GM12878 (cell line): Measurements from ENCODE around the gene SHROOM1. TPM values are rescaled to one million over a fixed set of nuclear protein-coding genes. Genes with fewer than 3 reads are reported as not detected.

ENCODE experiments used
- ATAC-seq: fragments of 200-7000 bp; cut with Tn5 transposase; 3 replicates; pipeline ENCODE4 v1.9.1; 2020; ENCODE audit warnings: mild to moderate bottlenecking, moderate library complexity
- BruUV-seq: library from RNA; stranded (reverse); fragments of 400-500 nt; replicated peaks from 2 replicates; lab custom pipeline; 2021; lab: Mats Ljungman, UMichigan
- CTCF ChIA-PET: fragments of 300-600 bp; sonication (Branson Sonifier 250); formaldehyde crosslinking; extraction: SDS; loops from one replicate; lab custom pipeline; 2021; ENCODE audit warnings: inconsistent platforms; lab: Yijun Ruan, JAX
- POLR2A ChIA-PET: fragments of 350-600 bp; formaldehyde crosslinking; extraction: SDS; loops from one replicate; lab custom pipeline; 2021; ENCODE audit warnings: inconsistent platforms; lab: Charles Lee
- RAD21 ChIA-PET: fragments of 300-600 bp; sonication (Branson Sonifier 250); formaldehyde crosslinking; loops from one replicate; lab custom pipeline; 2023; ENCODE audit warnings: antibody characterized with exemption; ENCODE audit not compliant: unreplicated experiment; lab: Charles Lee
- SMC1A ChIA-PET: fragments of 300-600 bp; sonication (Branson Sonifier 250); formaldehyde crosslinking; loops from one replicate; lab custom pipeline; 2023; ENCODE audit not compliant: unreplicated experiment, uncharacterized antibody; lab: Charles Lee
- DNase-seq: peaks from one replicate; pipeline ENCODE4 v3.0.0-alpha.2; 2011; ENCODE audit warnings: low read depth, low spot score
- FAIRE-seq: peaks from 3 replicates; lab custom pipeline; 2011; peaks lifted over from hg19 to GRCh38; lab: Jason Lieb, UNC
- H2AFZ ChIP-seq: 2 replicates; pipeline ENCODE4 v1.6.0; 2011; ENCODE audit warnings: low read depth, low read length, control low read depth; ENCODE audit not compliant: control insufficient read depth
- H3K27ac ChIP-seq: 2 replicates; pipeline ENCODE4 v1.5.1; 2011; ENCODE audit warnings: control low read depth; ENCODE audit not compliant: control insufficient read depth, insufficient read depth
- H3K27me3 ChIP-seq, 2 experiments: replicated peaks in 1 of 2; 2 replicates each; pipeline versions ENCODE4 v1.6.0 to v1.6.1; 2011; ENCODE audit warnings: low read length in 1 of 2; ENCODE audit not compliant: control insufficient read depth in 2 of 2, insufficient read depth in 2 of 2
- H3K36me3 ChIP-seq, 2 experiments: 2 replicates each; pipeline ENCODE4 v1.5.1; 2011; ENCODE audit warnings: low read length in 1 of 2; ENCODE audit not compliant: control insufficient read depth in 2 of 2, insufficient read depth in 2 of 2
- H3K4me1 ChIP-seq: 2 replicates; pipeline ENCODE4 v1.6.1; 2011; ENCODE audit warnings: mild to moderate bottlenecking, low read length, moderate library complexity, mixed read lengths; ENCODE audit not compliant: control insufficient read depth, insufficient read depth
- H3K4me2 ChIP-seq: 2 replicates; pipeline ENCODE4 v1.6.0; 2011; ENCODE audit warnings: control low read depth; ENCODE audit not compliant: control insufficient read depth, insufficient read depth
- H3K4me3 ChIP-seq: fragments of 200-600 bp; sonication (generic); 2 replicates; pipeline ENCODE4 v1.5.1; 2016
- H3K79me2 ChIP-seq: 2 replicates; pipeline ENCODE4 v1.6.0; 2011; ENCODE audit warnings: low read length; ENCODE audit not compliant: control insufficient read depth, insufficient read depth
- H3K9ac ChIP-seq: 2 replicates; pipeline ENCODE4 v1.8.0; 2011; ENCODE audit warnings: low read length, control low read depth, mixed read lengths; ENCODE audit not compliant: control insufficient read depth, insufficient read depth
- H3K9me3 ChIP-seq: replicated peaks from 3 replicates; pipeline ENCODE4 v1.5.1; 2011; ENCODE audit warnings: mild to moderate bottlenecking, low read length; ENCODE audit not compliant: control insufficient read depth, insufficient read depth
- H4K20me1 ChIP-seq: 2 replicates; pipeline ENCODE4 v1.6.0; 2011; ENCODE audit not compliant: control insufficient read depth, insufficient read depth
- GABPA ChIP-seq: IDR thresholded peaks from 2 replicates; pipeline ENCODE4 v1.6.1; 2014; ENCODE audit warnings: antibody characterized with exemption, low read depth, mild to moderate bottlenecking, inconsistent platforms
- HSF1 ChIP-seq: fragments of 150-350 bp; IDR thresholded peaks from 2 replicates; pipeline ENCODE4 v1.6.1; 2014; ENCODE audit warnings: mild to moderate bottlenecking, low read depth, low read length
- IRF3 ChIP-seq: fragments of 450-650 bp; IDR thresholded peaks from 2 replicates; pipeline ENCODE4 v1.6.1; 2014; ENCODE audit warnings: mild to moderate bottlenecking
- MEF2B ChIP-seq: fragments of 450-650 bp; IDR thresholded peaks from 2 replicates; pipeline ENCODE4 v1.6.1; 2018; ENCODE audit warnings: mild to moderate bottlenecking, moderate library complexity; ENCODE audit not compliant: partially characterized antibody, poor library complexity, severe bottlenecking
- MTA2 ChIP-seq: fragments of 450-650 bp; IDR thresholded peaks from 2 replicates; pipeline ENCODE4 v1.6.1; 2016; ENCODE audit warnings: low read depth, mild to moderate bottlenecking, moderate library complexity
- NFXL1 ChIP-seq: fragments of 450-650 bp; IDR thresholded peaks from 2 replicates; pipeline ENCODE4 v1.6.1; 2017; ENCODE audit warnings: antibody characterized with exemption, mild to moderate bottlenecking, borderline replicate concordance
- PAX5 ChIP-seq: IDR thresholded peaks from 2 replicates; pipeline ENCODE4 v1.6.1; 2011; ENCODE audit warnings: low read depth, low read length, borderline replicate concordance
- PML ChIP-seq: IDR thresholded peaks from 2 replicates; pipeline ENCODE4 v1.6.1; 2012; ENCODE audit warnings: low read length, inconsistent platforms
- RB1 ChIP-seq: fragments of 450-650 bp; formaldehyde crosslinking; IDR thresholded peaks from 2 replicates; pipeline ENCODE4 v1.6.1; 2017; ENCODE audit warnings: mild to moderate bottlenecking, borderline replicate concordance
- RCOR1 ChIP-seq: conservative IDR thresholded peaks from 2 replicates; pipeline ENCODE4 v1.6.1; 2012; ENCODE audit warnings: low read depth, low read length, improper control_type of control experiment
- RFX5 ChIP-seq: IDR thresholded peaks from 2 replicates; pipeline ENCODE4 v1.6.1; 2011; ENCODE audit warnings: low read depth, low read length, improper control_type of control experiment
- USF1 ChIP-seq: IDR thresholded peaks from 2 replicates; pipeline ENCODE4 v1.6.1; 2011; ENCODE audit warnings: borderline replicate concordance, low read depth, mild to moderate bottlenecking, moderate library complexity, mixed read lengths, low read length; ENCODE audit not compliant: insufficient read depth; ENCODE audit errors: extremely low read length
- ZBED1 ChIP-seq: IDR thresholded peaks from 2 replicates; pipeline ENCODE4 v1.6.1; 2016; ENCODE audit warnings: borderline replicate concordance
- ZBTB11 ChIP-seq: fragments of 450-650 bp; formaldehyde crosslinking; IDR thresholded peaks from 2 replicates; pipeline ENCODE4 v1.5.0; 2022; ENCODE audit warnings: mild to moderate bottlenecking, missing genetic modification characterization
- WGBS: methylation state at CpG from one replicate; pipeline ENCODE4 v1.1.6; 2016; ENCODE audit warnings: low lambda C conversion rate; ENCODE audit not compliant: insufficient replicate concordance, insufficient coverage; ENCODE audit errors: missing lambda C conversion rate; 5-methylcytosine and 5-hydroxymethylcytosine counted together
- in situ Hi-C: fragments of 300-500 bp; cut with MboI; formaldehyde crosslinking; loops from 9 replicates; pipeline ENCODE4 v1.14.3; 2018; ENCODE audit warnings: mixed read lengths
- intact Hi-C: fragments of 100-400 bp; cut with micrococcal nuclease; formaldehyde crosslinking; loops from one replicate; pipeline ENCODE4 v1.14.2; 2022; ENCODE audit not compliant: unreplicated experiment
- polyA plus RNA-seq, 11 experiments: library from polyadenylated mRNA; depleted of rRNA in 4 of 11; unstranded in 6 of 11; stranded (reverse) in 5 of 11; fragments of >200 nt; fragmentation: Nextera tagmentation in 4 of 11; fragmentation: Illumina TruSeq in 1 of 11; extraction: Ambion mirVana in 4 of 11; extraction: Trizol in 1 of 11; gene quantifications; 1 replicate in 1 of 11; 2 replicates in 10 of 11; pipeline versions ENCODE4 v1.2.1 to v1.2.3, GENCODE V29; 2011 to 2016; ENCODE audit warnings: inconsistent platforms in 2 of 11, missing spikeins in 2 of 11, low read depth in 1 of 11
- total RNA-seq, 4 experiments: library from RNA; depleted of rRNA in 3 of 4; stranded (reverse); fragments of >200 nt in 3 of 4; fragmentation: Illumina TruSeq in 1 of 4; extraction: Trizol in 1 of 4; gene quantifications; 2 replicates each; pipeline versions ENCODE4 v1.2.1 to v1.2.3, GENCODE V29; 2013 to 2021

Gene SHROOM1
- total and polyA plus RNA-seq, 10 of the 15 experiments (the other 5 are each of a cell fraction or from before 2014, with no cell fraction given), result 0.05 to 3.9 (median 1.3) TPM

- Histone ChIP-seq H3K79me2 (no peaks in the 10 kb centered on the region), H3K9me3 (no peaks in the 10 kb centered on the region; the same call in 2 of the 3 replicates), H4K20me1 (no peaks in the 10 kb centered on the region), H3K27me3 (peaks cover 0 to 8% of the 10 kb centered on the region in 2 experiments; a peak in 2 of 4 replicates), H3K36me3 (no peaks in the 10 kb centered on the region), H3K4me1 (no peaks in the 10 kb centered on the region; the same call in 1 of the 2 replicates), H3K4me3 (no peak overlapping the region), H3K4me2 (no peak overlapping the region), H3K27ac (no peak overlapping the region), H3K9ac (no peak overlapping the region), H2AFZ (no peak overlapping the region)
- BruUV-seq, result no TSS peak
- WGBS, result 0% methylated on average over 1 of the region's 1 CpG
- in situ Hi-C loops, result loop anchor here (5.0 kb wide), 1 partner anchor 430 kb away; no protein-coding TSS in a partner anchor
- ChIA-PET POLR2A (interaction anchor here (1.1 to 6.2 kb wide), 2 partner anchors 10 to 69 kb away, joined by 3 to 41 read pairs; partner anchors contain the start of gene CCNI2), RAD21 (interaction anchor here (0.7 to 7.7 kb wide), 14 partner anchors 8 to 316 kb away, joined by 3 to 106 read pairs (median 4); no protein-coding TSS in a partner anchor), CTCF (interaction anchor here (1.2 to 7.7 kb wide), 11 partner anchors 9 to 431 kb away, joined by 4 to 159 read pairs (median 31); partner anchors contain the start of gene CCNI2), SMC1A (interaction anchor here (0.8 to 10.9 kb wide), 14 partner anchors 8 to 582 kb away, joined by 3 to 129 read pairs (median 4); partner anchors contain the start of gene IL13)
- ATAC-seq (no peak), FAIRE-seq (no peak), DNase-seq (no peak)
- intact Hi-C loops, result no loop called here
- no peak for TF ChIP-seq PML
- TF ChIP-seq RCOR1, result no peak
- TF ChIP-seq NFXL1, result no peak
- TF ChIP-seq MEF2B, result no peak
- TF ChIP-seq RB1, result no peak
- no peak for TF ChIP-seq IRF3
- no peak for TF ChIP-seq MTA2
- TF ChIP-seq ZBTB11 (CRISPR knock-in tag), result no peak
- no peak for TF ChIP-seq ZBED1
- no peak for TF ChIP-seq USF1
- TF ChIP-seq HSF1, result no peak
- TF ChIP-seq RFX5, result no peak
- TF ChIP-seq PAX5, result no peak
- no peak for TF ChIP-seq GABPA
Observed at GRCh38 chr5:132817011-132817410, 13.4 kb downstream of the SHROOM1 start.
